HepG2 (cell line): ENCODE measurements around the gene PGC. TPM values are rescaled to one million over a fixed set of nuclear protein-coding genes. Genes with fewer than 3 reads are reported as not detected.
A peak's percentile ranks its signal among the peaks of the same experiment; 100 is the strongest.

Source experiments
- ETV5 ChIP-seq: IDR thresholded peaks from 2 replicates; pipeline ENCODE4 v1.6.1; 2018; ENCODE audit warnings: missing biosample characterization, missing genetic modification reagents, inconsistent platforms, borderline replicate concordance
- HOXA7 ChIP-seq: sonication (generic); formaldehyde crosslinking; IDR thresholded peaks from 2 replicates; pipeline ENCODE4 v1.8.1; 2022; ENCODE audit warnings: mild to moderate bottlenecking, missing genetic modification reagents, moderate library complexity
- KAT2B ChIP-seq: fragments of 150-350 bp; IDR thresholded peaks from 2 replicates; pipeline ENCODE4 v1.6.1; 2014; ENCODE audit warnings: low read depth, low read length, borderline replicate concordance
- KDM3A ChIP-seq: IDR thresholded peaks from 2 replicates; pipeline ENCODE4 v1.6.1; 2018; ENCODE audit warnings: low read depth, missing compliant biosample characterization
- MNT ChIP-seq: fragments of 450-650 bp; IDR thresholded peaks from 2 replicates; pipeline ENCODE4 v1.6.1; 2016
- MYNN ChIP-seq: sonication (generic); formaldehyde crosslinking; IDR thresholded peaks from 2 replicates; pipeline ENCODE4 v1.4.0; 2020; ENCODE audit warnings: mild to moderate bottlenecking, low read depth, missing genetic modification reagents
- NFKB2 ChIP-seq: sonication (generic); formaldehyde crosslinking; IDR thresholded peaks from 2 replicates; pipeline ENCODE4 v1.4.0; 2020; ENCODE audit warnings: missing genetic modification reagents, borderline replicate concordance
- NPAS2 ChIP-seq: sonication (generic); formaldehyde crosslinking; IDR thresholded peaks from 2 replicates; pipeline ENCODE4 v1.8.0; 2022; ENCODE audit warnings: mild to moderate bottlenecking, missing genetic modification reagents, borderline replicate concordance
- SNAPC4 ChIP-seq: sonication (generic); formaldehyde crosslinking; IDR thresholded peaks from 2 replicates; pipeline ENCODE4 v1.4.0; 2020; ENCODE audit warnings: mild to moderate bottlenecking, missing genetic modification reagents
- TCF7 ChIP-seq: sonication (generic); IDR thresholded peaks from 2 replicates; pipeline ENCODE4 v1.6.1; 2016; ENCODE audit warnings: antibody characterized with exemption, low read depth
- ZNF160 ChIP-seq: sonication (generic); formaldehyde crosslinking; IDR thresholded peaks from 2 replicates; pipeline ENCODE4 v1.8.0; 2022; ENCODE audit warnings: mild to moderate bottlenecking, inconsistent platforms, missing genetic modification reagents
- ZNF263 ChIP-seq: sonication (generic); formaldehyde crosslinking; IDR thresholded peaks from 2 replicates; pipeline ENCODE4 v1.4.0; 2020; ENCODE audit warnings: missing genetic modification reagents
- ZNF383 ChIP-seq: sonication (generic); formaldehyde crosslinking; IDR thresholded peaks from 2 replicates; pipeline ENCODE4 v1.4.0; 2020; ENCODE audit warnings: missing genetic modification reagents, mild to moderate bottlenecking, borderline replicate concordance
- ZNF572 ChIP-seq: sonication (generic); formaldehyde crosslinking; IDR thresholded peaks from 2 replicates; pipeline ENCODE4 v1.5.1; 2020; ENCODE audit warnings: mild to moderate bottlenecking, missing genetic modification reagents
- ZNF644 ChIP-seq: IDR thresholded peaks from 2 replicates; pipeline ENCODE4 v1.6.1; 2016; ENCODE audit warnings: low read depth
- ZNF737 ChIP-seq: sonication (generic); formaldehyde crosslinking; IDR thresholded peaks from 2 replicates; pipeline ENCODE4 v1.5.0; 2020; ENCODE audit warnings: missing genetic modification reagents, mild to moderate bottlenecking, borderline replicate concordance
- polyA plus RNA-seq, 8 experiments: library from polyadenylated mRNA; depleted of rRNA in 3 of 8; stranded (reverse) in 7 of 8; unstranded in 1 of 8; fragments of >200 nt; fragmentation: Illumina TruSeq in 4 of 8; extraction: Trizol in 4 of 8; gene quantifications; 2 replicates each; pipeline versions ENCODE4 v1.2.1 to v1.2.3, GENCODE V29; 2011 to 2016; ENCODE audit warnings: low read depth in 4 of 8, missing spikeins in 1 of 8, mixed read lengths in 1 of 8; ENCODE audit not compliant: insufficient read depth in 1 of 8
- total RNA-seq, 5 experiments: library from RNA; depleted of rRNA; stranded (reverse); fragments of >200 nt; fragmentation: Illumina TruSeq; extraction: Trizol; gene quantifications; 2 replicates each; pipeline ENCODE4 v1.2.3, GENCODE V29; 2016; ENCODE audit warnings: low read depth in 1 of 5
- TF ChIP-seq, protein P1 (sequence below), 2 experiments: fragments of 450-650 bp in 1 of 2; sonication (generic) in 1 of 2; formaldehyde crosslinking; IDR thresholded peaks; 2 replicates each; pipeline versions ENCODE4 v1.5.0 to v1.8.0; 2020 to 2022; ENCODE audit warnings: mild to moderate bottlenecking in 1 of 2, missing genetic modification reagents in 1 of 2
- TF ChIP-seq, protein P2 (sequence below): sonication (generic); formaldehyde crosslinking; IDR thresholded peaks from 2 replicates; pipeline ENCODE4 v1.4.0; 2020; ENCODE audit warnings: mild to moderate bottlenecking, missing genetic modification reagents

The PGC gene
- total and polyA plus RNA-seq, 2 of the 13 experiments (the other 11 are each of a cell fraction or from before 2014, with no cell fraction given), result 426 to 502 TPM

- TF ChIP-seq, protein P1, sequence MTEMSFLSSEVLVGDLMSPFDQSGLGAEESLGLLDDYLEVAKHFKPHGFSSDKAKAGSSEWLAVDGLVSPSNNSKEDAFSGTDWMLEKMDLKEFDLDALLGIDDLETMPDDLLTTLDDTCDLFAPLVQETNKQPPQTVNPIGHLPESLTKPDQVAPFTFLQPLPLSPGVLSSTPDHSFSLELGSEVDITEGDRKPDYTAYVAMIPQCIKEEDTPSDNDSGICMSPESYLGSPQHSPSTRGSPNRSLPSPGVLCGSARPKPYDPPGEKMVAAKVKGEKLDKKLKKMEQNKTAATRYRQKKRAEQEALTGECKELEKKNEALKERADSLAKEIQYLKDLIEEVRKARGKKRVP (CRISPR knock-in tag; IDR thresholded peaks at IDR 0.05), result no peak
- TF ChIP-seq ZNF383 (CRISPR knock-in tag), result peak; percentile 84; the same call in 1 of the 2 replicates
- no peak for TF ChIP-seq TCF7
- no peak for TF ChIP-seq ZNF263 (CRISPR knock-in tag)
- TF ChIP-seq, protein P2, sequence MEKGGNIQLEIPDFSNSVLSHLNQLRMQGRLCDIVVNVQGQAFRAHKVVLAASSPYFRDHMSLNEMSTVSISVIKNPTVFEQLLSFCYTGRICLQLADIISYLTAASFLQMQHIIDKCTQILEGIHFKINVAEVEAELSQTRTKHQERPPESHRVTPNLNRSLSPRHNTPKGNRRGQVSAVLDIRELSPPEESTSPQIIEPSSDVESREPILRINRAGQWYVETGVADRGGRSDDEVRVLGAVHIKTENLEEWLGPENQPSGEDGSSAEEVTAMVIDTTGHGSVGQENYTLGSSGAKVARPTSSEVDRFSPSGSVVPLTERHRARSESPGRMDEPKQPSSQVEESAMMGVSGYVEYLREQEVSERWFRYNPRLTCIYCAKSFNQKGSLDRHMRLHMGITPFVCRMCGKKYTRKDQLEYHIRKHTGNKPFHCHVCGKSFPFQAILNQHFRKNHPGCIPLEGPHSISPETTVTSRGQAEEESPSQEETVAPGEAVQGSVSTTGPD, result no peak
- TF ChIP-seq NPAS2, result no peak
- TF ChIP-seq SNAPC4 (CRISPR knock-in tag), result no peak
- TF ChIP-seq ZNF160 (CRISPR knock-in tag), result peak; percentile 81; the same call in 1 of the 2 replicates
- TF ChIP-seq MYNN (CRISPR knock-in tag), result 0 out of 2 replicates have a peak, but pooled peaks have one; percentile 19
- 0 out of 2 replicates have a peak, but pooled peaks have one; percentile 71 for TF ChIP-seq ZNF572 (CRISPR knock-in tag)
- peak; percentile 22; the same call in 1 of the 2 replicates for TF ChIP-seq MNT
- TF ChIP-seq ETV5 (CRISPR knock-in tag), result peak; percentile 64; the same call in 1 of the 2 replicates
- no peak for TF ChIP-seq ZNF644 (CRISPR knock-in tag)
- no peak for TF ChIP-seq KAT2B
- peak; percentile 73; the same call in 1 of the 2 replicates for TF ChIP-seq NFKB2 (CRISPR knock-in tag)
- TF ChIP-seq HOXA7 (CRISPR knock-in tag), result no peak
- peak; percentile 98 for TF ChIP-seq KDM3A
- no peak for TF ChIP-seq ZNF737
Measured at GRCh38 chr6:41779788-41780550, 32.8 kb upstream of the PGC start, which contains the start of gene FRS3 (continued).
